OCI-M1 (cell line): ENCODE data around the gene IL18RAP.

Experiments used
- DNase-seq: peaks from one replicate; lab custom pipeline; 2025; lab: John Stamatoyannopoulos, UW

Gene IL18RAP

DNA sequence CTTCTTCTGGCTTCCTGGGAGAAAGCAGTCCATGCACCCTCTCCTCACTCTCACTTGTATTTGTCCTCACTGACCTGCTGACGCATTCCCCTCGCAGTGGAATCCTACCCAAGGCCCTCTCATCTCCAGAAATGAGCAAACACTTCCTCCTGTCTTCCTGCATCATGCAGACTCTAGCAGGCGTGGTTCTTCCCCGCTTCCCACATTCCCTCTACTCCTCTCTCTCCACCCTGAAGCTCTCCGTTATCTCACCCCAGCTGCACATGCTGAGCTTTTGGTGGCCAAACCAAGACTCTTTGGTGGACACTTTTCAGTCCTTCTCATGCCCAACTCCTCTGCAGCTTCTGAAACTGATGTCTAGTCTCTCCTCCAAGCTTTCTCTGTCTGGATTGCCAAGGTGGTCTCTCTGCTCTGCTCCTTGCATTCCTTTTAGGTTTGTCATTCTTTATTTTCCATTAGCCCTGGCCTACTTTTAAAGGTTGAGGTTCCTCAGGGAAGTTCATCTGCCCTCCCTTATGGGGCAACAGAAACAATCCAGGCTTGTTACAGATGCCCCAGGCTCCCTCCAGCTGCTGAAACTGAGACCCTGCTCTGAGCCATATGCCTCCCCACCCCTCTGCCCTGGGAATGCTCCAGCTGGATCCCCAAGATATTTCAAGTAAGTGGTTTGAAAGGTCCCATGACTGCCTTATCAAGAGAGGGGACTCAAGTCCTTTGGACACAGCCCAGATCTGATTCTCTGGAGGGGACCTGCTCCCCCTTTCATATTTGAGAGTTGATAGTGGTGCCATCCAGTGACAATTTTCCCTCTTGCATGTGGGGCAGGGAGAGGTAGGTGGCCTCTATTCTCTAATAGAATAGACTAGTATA is 835 bp upstream of the IL18RAP start:
- DNase-seq: peak; percentile 79

DNA sequence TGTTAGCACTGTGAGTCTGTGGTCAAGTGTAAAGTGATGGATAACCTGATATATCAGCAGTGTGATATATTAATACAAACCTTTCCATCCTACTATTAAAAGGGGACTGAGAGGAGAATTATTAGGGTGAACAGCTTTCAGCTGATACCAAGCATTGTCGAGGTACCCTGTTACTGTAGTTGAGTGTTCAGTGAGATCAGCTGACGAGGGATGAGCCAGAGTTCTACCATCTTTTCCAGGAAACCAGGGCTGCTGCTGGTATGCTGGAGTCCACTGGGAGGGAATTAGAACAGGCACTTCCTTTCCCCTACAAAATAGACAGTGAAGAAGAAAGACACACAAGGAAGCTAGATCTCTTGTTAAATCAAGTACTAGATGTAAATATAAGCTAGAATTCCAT is 408 bp downstream of the IL18RAP start:
- no peak for DNase-seq

DNA sequence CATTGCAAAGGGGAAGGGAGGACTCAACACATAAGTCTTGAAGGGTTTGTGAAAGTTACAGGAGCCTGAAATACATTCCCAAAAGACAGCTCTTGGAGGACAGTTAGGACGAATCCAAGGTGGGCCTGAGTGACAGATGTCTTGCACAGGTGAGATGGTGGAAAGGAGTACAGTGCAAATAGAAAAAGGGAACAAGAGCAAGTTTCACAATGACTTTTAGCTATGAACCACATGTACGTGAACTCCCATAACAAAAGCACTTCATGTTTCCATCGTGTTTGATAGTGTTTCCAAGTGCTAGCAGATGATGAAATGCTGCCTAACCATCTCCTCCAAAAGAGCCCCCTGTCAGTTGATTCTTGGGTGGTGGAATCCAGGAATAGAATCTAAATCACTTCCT is 1.8 kb downstream of the IL18RAP start:
- DNase-seq: no peak

DNA sequence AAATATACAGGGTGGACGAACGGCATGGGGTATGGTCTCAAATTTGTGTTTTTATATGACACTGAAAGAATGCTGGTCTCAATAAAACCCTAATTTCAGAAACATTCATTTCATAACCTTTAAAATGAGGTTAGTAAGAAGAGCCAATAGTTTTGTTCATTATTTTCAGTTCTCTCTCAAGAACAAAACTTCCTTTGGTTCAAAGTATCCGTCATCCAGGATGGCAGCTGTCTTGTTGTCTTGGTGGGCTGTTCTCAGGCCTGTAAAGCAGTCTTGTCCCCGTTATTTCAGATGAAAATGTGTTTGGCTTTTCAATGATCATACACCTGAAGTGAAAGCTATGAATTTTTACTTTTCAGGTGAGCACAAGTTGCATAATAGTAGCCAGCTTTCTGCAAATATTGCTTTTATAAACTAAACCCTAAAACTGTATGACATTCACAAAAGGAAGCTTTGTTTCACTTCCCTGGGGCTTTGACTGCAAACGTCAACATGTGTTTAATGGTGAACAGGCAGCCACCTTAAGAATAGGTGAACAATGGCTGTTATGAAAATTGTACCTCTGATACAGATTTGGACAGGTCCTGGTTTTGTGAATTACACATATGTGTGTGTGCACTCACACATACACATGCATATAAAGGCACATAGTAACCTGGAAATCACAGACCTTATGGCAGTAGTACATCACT is 2.6 kb downstream of the IL18RAP start:
- no peak for DNase-seq

DNA sequence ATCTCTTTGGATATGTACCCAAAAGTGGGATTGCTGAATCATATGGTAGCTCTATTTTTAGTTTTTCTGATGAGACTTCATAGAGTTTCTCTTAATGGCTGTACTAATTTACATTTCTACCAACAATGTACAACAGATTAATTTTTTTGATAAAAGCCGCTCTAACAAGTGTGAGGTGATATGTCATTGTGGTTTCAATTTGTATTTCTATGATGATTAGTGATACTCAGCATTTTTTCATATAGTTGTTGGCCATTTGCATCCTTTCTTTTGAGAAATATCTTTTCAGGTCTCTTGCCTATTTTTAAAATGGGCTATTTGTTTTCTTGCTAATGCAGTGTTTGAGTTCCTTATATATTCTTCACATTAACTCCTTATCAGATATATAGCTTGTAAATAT is 4.3 kb downstream of the IL18RAP start:
- DNase-seq: no peak

DNA sequence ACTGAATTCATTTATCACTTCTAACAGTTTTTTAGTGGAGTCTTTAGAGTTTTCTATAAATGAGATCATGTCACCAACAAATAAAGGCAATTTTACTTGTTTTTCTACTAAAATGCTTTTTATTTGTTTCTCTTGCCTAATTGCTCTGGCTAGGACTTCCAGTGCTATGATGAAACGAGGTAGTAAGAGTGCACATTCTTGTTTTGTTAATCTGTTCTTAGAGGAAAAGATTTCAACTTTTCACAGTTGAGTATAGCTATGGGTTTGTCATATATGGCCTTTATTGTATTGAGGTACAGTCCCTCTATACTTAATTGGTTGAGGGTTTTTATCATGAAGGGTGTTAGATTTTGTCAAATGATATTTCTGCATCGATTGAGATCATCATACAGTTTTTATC is 5.6 kb downstream of the IL18RAP start:
- no peak for DNase-seq

DNA sequence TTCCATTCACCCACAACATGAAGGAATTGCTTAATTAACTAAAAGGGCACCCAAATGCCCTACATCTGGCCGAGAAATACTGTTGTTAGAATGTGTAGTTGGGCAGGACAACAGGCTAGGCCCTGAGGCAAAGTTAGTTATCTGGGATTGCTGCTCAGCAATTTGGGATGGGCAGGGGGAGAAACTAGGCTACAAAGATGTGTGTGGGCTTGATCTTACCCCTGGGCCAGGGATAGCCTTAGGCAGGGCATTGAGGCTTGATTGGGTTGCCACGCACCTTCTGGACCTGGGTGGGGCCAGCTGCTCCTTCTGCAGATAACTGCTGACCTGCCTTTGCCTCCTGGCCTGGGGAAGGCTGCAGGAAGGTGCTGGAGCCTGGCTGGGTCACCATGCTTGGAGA is 9.4 kb downstream of the IL18RAP start:
- no peak for DNase-seq

DNA sequence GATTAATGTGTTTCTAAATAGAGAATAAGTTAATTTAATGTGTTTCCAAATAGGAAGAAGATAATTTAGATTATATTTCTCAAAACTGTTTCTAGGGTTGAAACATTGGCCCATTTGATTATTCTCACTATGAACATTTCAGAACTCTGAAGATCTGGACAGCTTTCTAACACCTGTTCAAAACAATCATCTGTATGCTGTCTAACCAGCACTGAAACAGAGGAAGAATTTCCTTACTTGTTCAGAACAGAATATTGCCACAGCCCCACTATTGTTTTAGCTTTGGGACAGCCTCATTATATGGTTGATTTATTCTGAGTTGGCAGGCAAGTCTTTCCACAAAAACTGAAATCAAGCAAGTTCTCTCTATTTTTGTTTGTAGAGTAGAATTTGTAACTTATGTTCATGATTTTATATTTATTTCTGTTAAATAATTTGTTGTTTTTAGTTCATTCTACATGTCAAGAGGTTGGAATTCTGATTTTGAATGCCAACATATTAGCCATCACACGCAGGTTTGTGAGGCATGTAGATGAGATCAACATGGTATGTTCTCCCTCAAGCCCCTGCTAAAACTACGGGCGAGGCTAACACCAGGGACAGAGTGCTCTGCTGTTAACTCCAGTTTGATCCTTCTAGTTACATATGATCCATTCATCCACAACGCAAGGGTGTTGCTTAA is 11.2 kb downstream of the IL18RAP start:
- no peak for DNase-seq

DNA sequence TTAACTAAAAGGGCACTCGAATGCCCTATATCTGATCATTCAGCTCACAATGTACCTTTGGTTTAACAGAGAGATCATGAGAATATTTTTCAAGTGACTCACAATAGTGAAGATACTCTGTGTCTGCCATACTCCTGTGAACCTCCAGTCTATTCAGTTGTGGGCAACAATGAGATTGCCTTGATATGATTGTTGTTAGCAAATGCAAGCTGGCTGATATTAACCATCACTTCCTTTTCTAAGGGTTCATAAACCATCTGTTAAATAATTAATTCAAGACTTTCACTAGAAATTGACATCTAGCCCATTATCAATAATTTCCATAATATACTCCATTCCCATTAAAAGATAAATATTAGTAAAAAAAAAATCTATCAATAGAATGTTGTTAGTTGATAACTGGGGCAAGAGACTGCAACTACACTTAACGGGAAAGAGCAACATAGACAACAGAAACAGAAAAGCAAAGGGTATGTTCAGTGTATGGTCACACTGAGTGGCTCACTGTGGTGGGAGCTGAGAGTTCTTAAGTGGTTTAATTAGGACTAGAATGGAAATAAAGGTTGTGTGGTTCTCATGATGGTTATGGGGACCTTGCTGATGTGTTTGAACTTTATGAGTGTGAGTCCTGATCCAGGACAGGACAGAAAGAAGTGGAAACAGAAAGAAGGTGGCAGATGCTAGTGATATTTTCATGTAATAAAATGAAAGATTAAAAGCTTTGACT is 11.9 kb downstream of the IL18RAP start:
- no peak for DNase-seq

DNA sequence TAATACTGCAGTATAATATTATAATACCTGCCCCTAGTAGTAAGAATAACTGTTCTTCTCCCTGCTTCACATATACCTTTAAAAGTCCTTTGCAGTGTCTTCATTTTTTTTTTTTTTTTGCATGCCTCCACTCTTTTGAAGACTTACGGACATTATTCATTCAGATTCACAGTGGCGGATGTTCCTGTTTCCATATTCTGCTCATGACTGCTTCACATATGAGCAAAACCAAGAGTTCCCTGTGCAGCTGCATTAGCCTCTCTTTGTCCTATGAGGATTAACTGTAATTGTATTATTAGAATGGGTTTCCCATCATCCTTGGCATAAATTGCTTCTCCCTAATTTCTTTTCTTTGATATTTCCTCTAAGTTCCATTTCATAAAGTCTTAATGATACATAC is 12.8 kb downstream of the IL18RAP start:
- DNase-seq: no peak

DNA sequence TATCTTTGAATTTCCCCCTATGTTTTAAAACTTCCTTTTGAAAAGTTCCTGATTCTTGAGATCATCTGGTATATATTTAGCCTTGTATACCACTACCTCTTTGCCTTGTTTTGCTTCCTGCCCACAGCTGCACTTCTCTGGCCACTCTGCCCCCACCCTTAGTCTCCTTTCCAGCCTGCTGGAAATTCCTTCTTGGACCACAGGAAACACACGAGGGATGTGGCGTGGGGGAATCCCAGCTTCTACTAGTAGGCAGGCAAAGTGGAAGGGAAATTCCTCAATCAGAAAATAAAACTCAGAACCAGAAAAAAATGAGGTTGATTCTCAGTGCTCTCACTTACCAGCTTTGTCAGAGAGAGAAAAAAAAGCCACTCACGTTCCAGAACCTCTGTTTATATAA is 13.4 kb downstream of the IL18RAP start:
- DNase-seq: no peak

DNA sequence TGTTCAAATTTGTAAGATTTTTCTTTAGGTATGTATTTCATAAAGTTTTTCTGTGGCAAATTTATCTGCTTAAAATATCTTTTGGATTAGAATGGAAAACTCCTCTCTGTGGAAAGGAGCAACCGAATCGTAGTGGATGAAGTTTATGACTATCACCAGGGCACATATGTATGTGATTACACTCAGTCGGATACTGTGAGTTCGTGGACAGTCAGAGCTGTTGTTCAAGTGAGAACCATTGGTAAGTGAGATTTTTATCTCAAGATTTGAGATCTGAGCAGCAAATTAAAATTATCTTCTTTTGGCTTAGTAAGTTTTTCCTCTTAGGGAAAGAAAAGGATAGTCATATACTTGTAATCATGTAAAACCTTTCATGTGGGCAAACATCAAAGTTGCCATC is 14.2 kb downstream of the IL18RAP start:
- DNase-seq: no peak

DNA sequence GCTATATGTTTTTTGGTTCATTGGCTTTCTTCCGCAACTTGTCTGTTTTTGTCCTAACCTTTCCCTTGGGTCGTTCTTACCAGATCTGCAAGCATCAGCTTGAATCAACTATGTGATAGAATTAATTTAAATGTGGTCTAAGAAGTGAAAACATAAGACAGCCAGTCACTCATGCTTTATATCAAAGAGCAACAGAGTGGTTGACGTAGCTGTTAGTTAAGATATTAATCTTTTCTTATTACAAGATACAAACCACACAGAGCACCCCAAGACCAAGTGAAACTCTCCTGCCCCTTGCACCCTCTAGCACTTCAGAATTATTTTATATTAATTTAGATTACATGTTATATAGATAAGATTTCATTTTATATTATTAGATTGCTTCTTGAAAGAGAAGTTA is 15.2 kb downstream of the IL18RAP start:
- DNase-seq: no peak

DNA sequence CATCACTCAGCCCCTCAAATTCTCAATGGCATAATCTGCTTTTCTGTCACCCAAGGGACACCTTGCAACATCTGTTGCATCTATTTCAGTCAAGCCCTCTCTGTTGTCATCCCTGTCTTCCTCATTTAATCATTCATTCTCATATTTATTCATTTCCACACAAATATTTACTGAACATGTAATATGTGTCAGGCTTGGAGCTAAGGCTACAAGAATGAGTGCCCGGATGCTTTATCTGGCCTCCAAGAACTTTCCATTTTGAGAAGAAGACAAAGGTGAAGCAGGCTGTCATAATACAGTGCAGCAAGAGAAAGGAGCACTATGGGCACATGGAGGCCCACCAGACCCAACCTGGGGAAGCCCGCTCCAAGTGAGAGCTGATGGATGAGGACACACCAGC is 15.6 kb downstream of the IL18RAP start:
- no peak for DNase-seq

DNA sequence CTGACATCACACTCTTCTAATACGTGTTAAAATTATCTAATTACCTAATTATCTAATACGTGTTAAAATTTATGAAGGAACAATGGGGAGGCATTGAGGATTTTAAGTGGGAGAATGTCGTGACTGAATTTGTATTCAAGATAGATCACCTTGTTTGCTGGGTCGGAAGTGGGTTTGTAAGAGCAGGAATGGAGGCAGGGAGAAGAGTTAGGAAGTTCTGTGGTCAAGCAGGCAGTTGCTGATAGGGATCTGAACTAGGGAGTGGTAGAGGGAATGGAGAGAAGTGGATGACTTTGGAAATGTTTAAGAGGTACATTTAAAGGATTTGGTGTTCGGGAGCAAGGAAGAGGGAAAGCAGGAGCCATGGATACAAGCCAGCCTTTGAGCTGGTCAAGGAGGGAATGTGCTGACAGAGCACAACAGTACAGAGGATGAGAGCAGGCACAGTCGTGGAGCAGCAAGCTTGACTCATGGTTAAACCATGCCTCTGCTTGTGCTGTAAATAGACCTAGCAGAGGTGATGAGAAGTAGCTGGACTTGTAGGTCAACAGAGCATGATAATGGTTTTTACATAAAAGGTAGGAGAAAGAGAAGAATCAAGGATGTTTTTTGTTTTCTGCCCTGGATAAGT is 16.2 kb downstream of the IL18RAP start:
- no peak for DNase-seq

DNA sequence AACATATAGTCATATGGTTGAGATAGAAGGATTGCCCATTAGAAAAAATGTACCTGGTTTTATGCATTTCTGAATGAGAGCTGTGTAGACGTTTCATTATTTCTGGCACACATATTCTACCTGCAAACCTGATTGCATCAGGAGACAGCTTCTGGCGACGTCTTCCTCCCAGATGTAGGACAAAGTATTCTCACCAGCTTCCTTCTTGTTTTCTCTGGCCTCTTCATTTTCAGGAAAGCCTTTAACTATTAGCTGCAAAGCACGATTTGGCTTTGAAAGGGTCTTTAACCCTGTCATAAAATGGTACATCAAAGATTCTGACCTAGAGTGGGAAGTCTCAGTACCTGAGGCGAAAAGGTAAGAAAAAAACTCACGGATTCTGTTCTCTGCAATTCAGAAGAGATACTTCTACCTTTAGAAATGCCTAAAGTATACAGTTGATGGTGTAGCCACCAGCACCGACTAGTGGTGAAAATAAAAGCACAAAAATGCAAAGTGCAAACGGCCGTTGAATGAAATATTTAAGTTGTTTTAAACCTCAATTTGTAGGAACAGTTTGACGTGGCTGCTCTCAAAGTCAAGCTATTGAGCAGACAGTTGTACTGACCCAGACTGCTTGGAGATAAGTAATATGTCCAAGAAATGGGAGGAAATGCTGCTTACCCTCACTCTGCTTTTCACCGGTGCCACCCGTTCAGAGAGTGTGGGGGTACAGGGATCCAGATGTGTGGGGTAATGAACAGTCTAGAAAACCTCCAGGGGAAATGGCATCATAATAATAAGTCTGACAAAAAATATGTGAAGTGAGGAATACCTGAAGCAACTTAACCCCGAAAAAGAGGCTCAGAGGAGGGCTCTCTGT is 20.2 kb downstream of the IL18RAP start:
- DNase-seq: peak; percentile 80

DNA sequence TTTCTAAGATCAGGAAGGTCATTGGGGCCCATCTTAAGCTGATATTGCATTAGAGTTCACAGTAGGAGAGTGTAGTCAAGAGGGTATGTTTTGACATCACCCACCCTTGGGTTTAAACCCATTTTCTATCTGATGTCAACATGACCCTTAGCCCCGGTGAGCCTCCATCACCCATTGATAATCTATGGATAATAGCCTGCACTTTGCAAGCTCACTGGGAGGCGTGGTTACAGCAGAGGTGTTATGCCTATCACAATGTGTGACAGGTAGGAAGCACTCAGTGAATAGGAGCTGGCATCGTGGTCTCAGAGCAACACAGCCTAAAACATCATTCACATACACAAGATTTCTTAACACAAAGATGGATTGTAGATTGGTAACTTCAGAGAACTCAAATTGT is 21.3 kb downstream of the IL18RAP start:
- DNase-seq: no peak

DNA sequence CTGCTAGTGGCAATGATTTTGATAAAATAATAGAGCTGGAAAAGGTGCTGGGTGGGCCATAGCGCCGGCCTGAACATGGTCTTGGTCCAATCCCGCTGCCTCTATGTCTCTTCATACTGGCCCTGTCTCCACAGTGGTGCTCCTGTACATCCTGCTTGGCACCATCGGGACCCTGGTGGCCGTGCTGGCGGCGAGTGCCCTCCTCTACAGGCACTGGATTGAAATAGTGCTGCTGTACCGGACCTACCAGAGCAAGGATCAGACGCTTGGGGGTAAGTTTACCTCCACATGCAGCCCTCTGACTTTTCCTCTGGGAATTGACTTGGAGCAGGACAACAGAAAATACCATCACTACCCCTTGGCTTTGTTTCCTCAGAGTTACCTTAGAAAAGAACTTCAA is 24.0 kb downstream of the IL18RAP start:
- DNase-seq: no peak

DNA sequence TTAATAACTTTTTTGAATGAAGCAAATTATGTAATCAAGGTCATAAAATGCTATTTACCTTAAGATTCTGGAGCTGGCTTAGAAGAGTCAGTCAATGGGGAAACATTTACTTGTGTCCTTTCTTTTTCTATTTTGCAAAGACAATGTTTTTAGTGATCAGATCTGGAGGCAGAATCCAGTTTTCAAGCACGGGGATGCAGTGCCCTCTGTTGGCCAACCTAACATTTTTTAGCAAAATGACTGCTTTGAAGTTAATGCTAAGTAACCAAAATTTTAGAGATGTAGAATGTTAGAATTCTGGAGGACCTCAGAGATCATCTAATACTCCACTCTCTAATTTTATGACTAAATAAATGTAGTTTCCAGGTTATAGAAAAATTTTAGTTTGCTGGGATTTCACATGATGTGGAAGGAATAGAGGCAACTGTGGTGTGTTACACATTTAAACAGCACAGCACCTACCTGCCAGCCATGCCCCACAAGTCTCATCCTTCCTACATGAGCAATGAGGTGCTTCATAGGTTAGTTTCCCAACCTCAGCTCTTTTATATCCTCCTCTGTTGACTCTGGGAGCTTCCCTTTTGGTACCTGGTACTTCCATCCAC is 26.5 kb downstream of the IL18RAP start:
- peak; percentile 76 for DNase-seq

DNA sequence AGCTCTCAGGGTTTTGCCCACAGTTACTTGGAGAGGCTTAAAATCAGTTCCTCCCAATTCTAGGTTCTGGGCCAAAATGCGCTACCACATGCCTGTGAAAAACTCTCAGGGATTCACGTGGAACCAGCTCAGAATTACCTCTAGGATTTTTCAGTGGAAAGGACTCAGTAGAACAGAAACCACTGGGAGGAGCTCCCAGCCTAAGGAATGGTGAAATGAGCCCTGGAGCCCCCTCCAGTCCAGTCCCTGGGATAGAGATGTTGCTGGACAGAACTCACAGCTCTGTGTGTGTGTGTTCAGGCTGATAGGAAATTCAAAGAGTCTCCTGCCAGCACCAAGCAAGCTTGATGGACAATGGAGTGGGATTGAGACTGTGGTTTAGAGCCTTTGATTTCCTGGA is 29.0 kb downstream of the IL18RAP start:
- DNase-seq: no peak

DNA sequence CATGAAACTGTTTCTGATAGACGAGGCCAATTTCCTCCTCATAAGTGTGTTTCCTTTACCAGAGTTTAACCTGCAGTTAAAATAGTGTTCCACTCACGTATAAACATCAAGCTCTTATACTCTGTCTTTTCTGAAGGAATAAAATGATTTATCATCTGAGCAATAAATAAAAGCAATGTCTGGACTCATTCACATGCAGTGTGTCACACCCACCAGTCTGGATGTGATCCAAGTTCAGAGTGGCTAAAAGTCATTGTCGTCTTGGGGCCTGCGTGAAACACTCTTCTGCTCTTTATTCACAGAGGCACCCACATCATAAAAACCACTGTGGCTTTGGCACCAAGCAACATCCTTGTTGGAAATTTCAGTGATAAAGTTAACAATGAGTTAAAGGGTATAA is 30.5 kb downstream of the IL18RAP start:
- DNase-seq: no peak
